IMR-90 (cell line): ENCODE measurements around the gene ST7. TPM values are rescaled to one million over a fixed set of nuclear protein-coding genes. Genes with fewer than 3 reads are reported as not detected.

Experiments used
- ATAC-seq: fragments of 200-7000 bp; cut with Tn5 transposase; 2 replicates; pipeline ENCODE4 v1.9.1; 2020; ENCODE audit warnings: low read depth, mild to moderate bottlenecking, moderate library complexity
- BruUV-seq: library from RNA; stranded (reverse); fragments of 400-500 nt; replicated peaks from 2 replicates; lab custom pipeline; 2021; lab: Mats Ljungman, UMichigan
- CTCF ChIA-PET: fragments of 300-600 bp; formaldehyde crosslinking; extraction: SDS; loops from one replicate; lab custom pipeline; 2021; ENCODE audit warnings: antibody characterized with exemption; lab: Yijun Ruan, JAX
- POLR2A ChIA-PET: fragments of 300-600 bp; sonication (Branson Sonifier 250); formaldehyde crosslinking; loops from one replicate; lab custom pipeline; 2022; ENCODE audit warnings: antibody characterized with exemption; ENCODE audit not compliant: unreplicated experiment; lab: Charles Lee
- DNase-seq: peaks from one replicate; pipeline ENCODE4 v3.0.0; 2013
- H2AFZ ChIP-seq: replicated peaks from 2 replicates; pipeline ENCODE3; 2013; ENCODE audit warnings: low read length, mild to moderate bottlenecking; ENCODE audit not compliant: poor library complexity
- H2AK5ac ChIP-seq: 2 replicates; pipeline ENCODE4 v1.6.1; 2013; ENCODE audit warnings: low read depth, low read length, inconsistent platforms
- H2AK9ac ChIP-seq: replicated peaks from 2 replicates; pipeline ENCODE3; 2013; ENCODE audit warnings: mild to moderate bottlenecking, low read depth, low read length, moderate library complexity; ENCODE audit not compliant: poor library complexity
- H2BK120ac ChIP-seq: 2 replicates; pipeline ENCODE4 v1.6.1; 2013; ENCODE audit warnings: low read depth, low read length, inconsistent platforms
- H2BK15ac ChIP-seq: 3 replicates; pipeline ENCODE4 v1.6.1; 2013; ENCODE audit warnings: low read depth, low read length, inconsistent platforms
- H2BK20ac ChIP-seq: 2 replicates; pipeline ENCODE4 v1.6.1; 2013; ENCODE audit warnings: low read depth, mild to moderate bottlenecking, inconsistent platforms, low read length, moderate library complexity
- H2BK5ac ChIP-seq: 2 replicates; pipeline ENCODE4 v1.6.1; 2013; ENCODE audit warnings: mild to moderate bottlenecking, low read depth, low read length, inconsistent platforms; ENCODE audit not compliant: poor library complexity, severe bottlenecking
- H3K14ac ChIP-seq: replicated peaks from 2 replicates; pipeline ENCODE4 v1.6.1; 2013; ENCODE audit warnings: low read depth, low read length, inconsistent platforms
- H3K18ac ChIP-seq: 2 replicates; pipeline ENCODE4 v1.6.1; 2013; ENCODE audit warnings: low read depth, low read length, control low read depth
- H3K23ac ChIP-seq: 2 replicates; pipeline ENCODE4 v1.6.1; 2013; ENCODE audit warnings: low read depth, low read length, inconsistent platforms
- H3K27ac ChIP-seq: 2 replicates; pipeline ENCODE4 v1.5.1; 2013; ENCODE audit warnings: mild to moderate bottlenecking, control low read depth, low read length; ENCODE audit not compliant: insufficient read depth
- H3K27me3 ChIP-seq: 2 replicates; pipeline ENCODE4 v1.6.1; 2013; ENCODE audit warnings: low read length; ENCODE audit not compliant: control insufficient read depth, insufficient read depth
- H3K36me3 ChIP-seq: 2 replicates; pipeline ENCODE4 v1.6.1; 2013; ENCODE audit warnings: low read length, mixed read lengths; ENCODE audit not compliant: control insufficient read depth, insufficient read depth
- H3K4ac ChIP-seq: 2 replicates; pipeline ENCODE4 v1.6.1; 2013; ENCODE audit warnings: low read depth, low read length, inconsistent platforms
- H3K4me1 ChIP-seq: 2 replicates; pipeline ENCODE4 v1.6.1; 2013; ENCODE audit warnings: low read length, mixed read lengths; ENCODE audit not compliant: control insufficient read depth, insufficient read depth
- H3K4me2 ChIP-seq: 2 replicates; pipeline ENCODE4 v1.6.1; 2013; ENCODE audit warnings: low read depth, mild to moderate bottlenecking, control low read depth, low read length, moderate library complexity
- H3K4me3 ChIP-seq: 2 replicates; pipeline ENCODE4 v1.5.1; 2013; ENCODE audit warnings: low read depth, mild to moderate bottlenecking, control low read depth, low read length, moderate library complexity; ENCODE audit not compliant: insufficient read depth
- H3K56ac ChIP-seq: 2 replicates; pipeline ENCODE4 v1.6.1; 2013; ENCODE audit warnings: low read length, inconsistent platforms; ENCODE audit not compliant: insufficient read depth; ENCODE audit errors: extremely low read depth
- H3K79me1 ChIP-seq, 2 experiments: 2 replicates each; pipeline ENCODE4 v1.6.1; 2013; ENCODE audit warnings: low read length in 2 of 2, inconsistent platforms in 1 of 2, low read depth in 1 of 2
- H3K9ac ChIP-seq: 2 replicates; pipeline ENCODE4 v1.6.1; 2013; ENCODE audit warnings: low read depth, low read length, control low read depth
- H3K9me1 ChIP-seq: 2 replicates; pipeline ENCODE4 v1.6.1; 2013; ENCODE audit warnings: low read length, inconsistent platforms; ENCODE audit not compliant: insufficient read depth
- H3K9me3 ChIP-seq: 2 replicates; pipeline ENCODE4 v1.6.1; 2013; ENCODE audit warnings: low read length; ENCODE audit not compliant: control insufficient read depth, insufficient read depth
- H4K20me1 ChIP-seq: 2 replicates; pipeline ENCODE4 v1.6.1; 2013; ENCODE audit warnings: low read length, inconsistent platforms; ENCODE audit not compliant: insufficient read depth
- H4K5ac ChIP-seq: 2 replicates; pipeline ENCODE4 v1.6.1; 2013; ENCODE audit warnings: mild to moderate bottlenecking, low read depth, low read length, control low read depth
- H4K8ac ChIP-seq, 2 experiments: 2 replicates each; pipeline ENCODE4 v1.6.1; 2013; ENCODE audit warnings: low read depth in 2 of 2, low read length in 2 of 2, control low read depth in 1 of 2, inconsistent platforms in 1 of 2
- H4K91ac ChIP-seq: 2 replicates; pipeline ENCODE4 v1.6.1; 2013; ENCODE audit warnings: low read depth, low read length, inconsistent platforms; ENCODE audit not compliant: insufficient read depth
- BHLHE40 ChIP-seq: fragments of 150-350 bp; IDR thresholded peaks from 2 replicates; pipeline ENCODE4 v1.6.1; 2016; ENCODE audit warnings: mild to moderate bottlenecking, low read depth, low read length
- CEBPB ChIP-seq: IDR thresholded peaks from 2 replicates; pipeline ENCODE4 v1.6.1; 2012; ENCODE audit warnings: low read depth, low read length, improper control_type of control experiment
- CHD1 ChIP-seq: IDR thresholded peaks from 2 replicates; pipeline ENCODE4 v1.6.1; 2012; ENCODE audit warnings: low read depth, low read length, improper control_type of control experiment
- CTCF ChIP-seq: conservative IDR thresholded peaks from 2 replicates; pipeline ENCODE4 v1.5.1; 2012; ENCODE audit warnings: mild to moderate bottlenecking, low read depth, low read length, improper control_type of control experiment
- ELK1 ChIP-seq: fragments of 150-350 bp; IDR thresholded peaks from 2 replicates; pipeline ENCODE4 v1.6.1; 2016; ENCODE audit warnings: low read depth, mild to moderate bottlenecking, low read length, moderate library complexity, borderline replicate concordance
- FOS ChIP-seq: fragments of 150-350 bp; IDR thresholded peaks from 2 replicates; pipeline ENCODE4 v1.6.1; 2016; ENCODE audit warnings: low read depth, low read length
- MAFK ChIP-seq: IDR thresholded peaks from 2 replicates; pipeline ENCODE4 v1.6.1; 2012; ENCODE audit warnings: low read depth, low read length, improper control_type of control experiment
- MAZ ChIP-seq: IDR thresholded peaks from 2 replicates; pipeline ENCODE4 v1.6.1; 2012; ENCODE audit warnings: low read depth, mild to moderate bottlenecking, low read length, improper control_type of control experiment, moderate library complexity, borderline replicate concordance
- MXI1 ChIP-seq: IDR thresholded peaks from 2 replicates; pipeline ENCODE4 v1.6.1; 2012; ENCODE audit warnings: low read depth, mild to moderate bottlenecking, low read length, moderate library complexity, borderline replicate concordance
- NFE2L2 ChIP-seq: fragments of 150-350 bp; IDR thresholded peaks from 2 replicates; pipeline ENCODE4 v1.6.1; 2016; ENCODE audit warnings: low read depth, mild to moderate bottlenecking, low read length
- POLR2A ChIP-seq: IDR thresholded peaks from 2 replicates; pipeline ENCODE4 v1.6.1; 2012; ENCODE audit warnings: mild to moderate bottlenecking, low read depth, low read length
- RAD21 ChIP-seq: IDR thresholded peaks from 2 replicates; pipeline ENCODE4 v1.6.1; 2012; ENCODE audit warnings: low read length, improper control_type of control experiment
- RCOR1 ChIP-seq: IDR thresholded peaks from 2 replicates; pipeline ENCODE4 v1.6.1; 2012; ENCODE audit warnings: mild to moderate bottlenecking, low read length, improper control_type of control experiment; ENCODE audit not compliant: insufficient replicate concordance
- RFX5 ChIP-seq: IDR thresholded peaks from 2 replicates; pipeline ENCODE4 v1.8.0; 2012; ENCODE audit warnings: low read depth, mild to moderate bottlenecking, low read length, moderate library complexity
- SMC3 ChIP-seq: fragments of 150-350 bp; IDR thresholded peaks from 2 replicates; pipeline ENCODE4 v1.6.1; 2016; ENCODE audit warnings: low read depth, mild to moderate bottlenecking, antibody characterized with exemption, low read length, moderate library complexity
- USF2 ChIP-seq: fragments of 150-350 bp; IDR thresholded peaks from 2 replicates; pipeline ENCODE4 v1.6.1; 2017; ENCODE audit warnings: mild to moderate bottlenecking, antibody characterized with exemption, low read length, low read depth
- WGBS, 2 experiments: methylation state at CpG; one replicate each; pipeline versions ENCODE4 v1.1.5 to v1.1.7; 2013; ENCODE audit warnings: missing lambda C conversion rate in 2 of 2; ENCODE audit not compliant: insufficient read length in 1 of 2; ENCODE audit errors: extremely low coverage in 2 of 2; 5-methylcytosine and 5-hydroxymethylcytosine counted together
- dilution Hi-C: fragments of 300-500 bp; cut with HindIII; formaldehyde crosslinking; loops from one replicate; pipeline ENCODE4 v1.14.3; 2018; ENCODE audit warnings: low sequenced_read_pairs; ENCODE audit not compliant: unreplicated experiment
- in situ Hi-C: fragments of 300-500 bp; cut with MboI; formaldehyde crosslinking; loops from 3 replicates; pipeline ENCODE4 v1.14.3; 2019; ENCODE audit warnings: low sequenced_read_pairs, inconsistent platforms, mixed read lengths
- intact Hi-C: fragments of 100-400 bp; cut with micrococcal nuclease; formaldehyde crosslinking; loops from 2 replicates; pipeline ENCODE4 v1.10.0; 2022
- polyA plus RNA-seq, 3 experiments: library from polyadenylated mRNA; depleted of rRNA; stranded (reverse); fragments of >200 nt; gene quantifications; 2 replicates each; pipeline ENCODE4 v1.2.3, GENCODE V29; 2012; ENCODE audit warnings: low replicate concordance in 1 of 3
- total RNA-seq: library from RNA; depleted of rRNA; stranded (reverse); fragments of >200 nt; gene quantifications from 2 replicates; pipeline ENCODE4 v1.2.3, GENCODE V29; 2012

Gene ST7
- total and polyA plus RNA-seq, 2 of the 4 experiments (the other 2 are of a cell fraction) = 18.6 to 26.0 TPM

DNA sequence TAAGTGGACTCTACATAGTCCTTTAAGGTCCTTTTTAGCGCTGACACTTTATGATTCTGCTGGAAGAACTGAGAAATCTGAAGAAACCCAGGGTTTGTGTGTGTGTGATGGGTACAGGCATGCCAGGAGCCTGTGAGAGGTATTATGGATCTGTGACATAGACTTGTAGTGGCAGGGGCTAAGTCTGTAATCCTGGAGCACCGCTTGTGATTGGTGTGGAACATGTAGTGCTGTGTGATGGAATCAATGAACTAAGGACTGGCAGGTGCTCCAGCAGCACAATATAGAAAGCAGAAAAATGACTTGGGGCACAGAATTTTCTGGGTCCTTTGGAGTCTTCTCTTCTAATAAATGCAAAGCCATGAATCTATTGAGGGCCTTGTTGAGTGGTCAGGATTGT, 163.9 kb downstream of the ST7 start:
- H2BK120ac ChIP-seq = no peak overlapping the region
- H2AFZ ChIP-seq = no peak overlapping the region
- 100% methylated on average over 2 of the region's 2 CpGs; no CpG with 5 or more reads in 1 of the 2 experiments for WGBS, 2 experiments
- H3K36me3 ChIP-seq = no peaks in the 10 kb centered on the region
- H4K91ac ChIP-seq = no peak overlapping the region
- no peak overlapping the region for H2BK15ac ChIP-seq
- H3K4me1 ChIP-seq = no peaks in the 10 kb centered on the region; the same call in 1 of the 2 replicates
- H3K9me3 ChIP-seq = no peaks in the 10 kb centered on the region
- no peak overlapping the region for H4K8ac ChIP-seq
- peaks cover 0 to 5% of the 10 kb centered on the region in 2 experiments; a peak in 3 of 4 replicates for H3K79me1 ChIP-seq
- H3K27ac ChIP-seq = no peak overlapping the region
- H3K23ac ChIP-seq = no peak overlapping the region; the same call in 1 of the 2 replicates
- H3K9me1 ChIP-seq = no peaks in the 10 kb centered on the region
- intact Hi-C loops = no loop called here
- no peak overlapping the region for H3K14ac ChIP-seq
- POLR2A ChIA-PET = no interaction called here
- CTCF ChIA-PET = interaction anchor here (1.3 kb wide), 1 partner anchor 133 kb away, joined by 3 read pairs; no protein-coding TSS in a partner anchor
- dilution Hi-C loops = no loop called here
- DNase-seq = no peak
- no peak overlapping the region for H2BK20ac ChIP-seq
- no peak overlapping the region for H3K4me2 ChIP-seq
- H2AK9ac ChIP-seq = no peak overlapping the region
- no peak overlapping the region for H3K4ac ChIP-seq
- in situ Hi-C loops = loop anchor here (5.0 kb wide), 2 partner anchors 130 to 185 kb away; no protein-coding TSS in a partner anchor
- no peak overlapping the region for H3K9ac ChIP-seq
- no peak for TF ChIP-seq RFX5
- TF ChIP-seq POLR2A = no peak
- no peak for TF ChIP-seq MAZ
- TF ChIP-seq NFE2L2 = no peak
- TF ChIP-seq ELK1 = no peak
- TF ChIP-seq BHLHE40 = no peak
- no peak for TF ChIP-seq RCOR1
- no peak for TF ChIP-seq USF2
- TF ChIP-seq CEBPB = no peak
- no peak for TF ChIP-seq MXI1
- TF ChIP-seq RAD21 = no peak
- TF ChIP-seq MAFK = no peak
- TF ChIP-seq CTCF = no peak
- TF ChIP-seq FOS = no peak
- no peak for TF ChIP-seq SMC3
- TF ChIP-seq CHD1 = no peak
- no peak for ATAC-seq
- no peak overlapping the region for H3K18ac ChIP-seq
- no peak overlapping the region for H4K5ac ChIP-seq
- BruUV-seq = no TSS peak
- H3K27me3 ChIP-seq = no peaks in the 10 kb centered on the region
- H2AK5ac ChIP-seq = no peak overlapping the region
- H3K4me3 ChIP-seq = no peak overlapping the region
- no peaks in the 10 kb centered on the region for H4K20me1 ChIP-seq
- no peak overlapping the region for H3K56ac ChIP-seq
- H2BK5ac ChIP-seq = no peak overlapping the region
